IMR-90 (cell line): ENCODE measurements around the gene LLCFC1.

Source experiments
- CEBPB ChIP-seq: IDR thresholded peaks from 2 replicates; pipeline ENCODE4 v1.6.1; 2012; ENCODE audit warnings: low read depth, low read length, improper control_type of control experiment
- CTCF ChIP-seq: conservative IDR thresholded peaks from 2 replicates; pipeline ENCODE4 v1.5.1; 2012; ENCODE audit warnings: mild to moderate bottlenecking, low read depth, low read length, improper control_type of control experiment
- POLR2A ChIP-seq: IDR thresholded peaks from 2 replicates; pipeline ENCODE4 v1.6.1; 2012; ENCODE audit warnings: mild to moderate bottlenecking, low read depth, low read length
- RAD21 ChIP-seq: IDR thresholded peaks from 2 replicates; pipeline ENCODE4 v1.6.1; 2012; ENCODE audit warnings: low read length, improper control_type of control experiment
- RFX5 ChIP-seq: IDR thresholded peaks from 2 replicates; pipeline ENCODE4 v1.8.0; 2012; ENCODE audit warnings: low read depth, mild to moderate bottlenecking, low read length, moderate library complexity

GRCh38 chr7:142898377-142899170, 40.7 kb upstream of the LLCFC1 start:
- TF ChIP-seq CTCF (no peak), POLR2A (no peak), RAD21 (no peak), RFX5 (no peak), CEBPB (no peak)
